Astrocyte (in vitro differentiated cells and primary cell): ENCODE data around the gene CRTC1.

Source experiments
- EZH2 ChIP-seq: IDR thresholded peaks from 2 replicates; pipeline ENCODE4 v1.6.1; 2012; ENCODE audit warnings: mild to moderate bottlenecking, low read length, inconsistent platforms; ENCODE audit not compliant: insufficient read depth
- TF ChIP-seq, protein P1 (sequence below): IDR thresholded peaks from 2 replicates; pipeline ENCODE4 v1.5.1; 2011; ENCODE audit warnings: low read depth, mild to moderate bottlenecking, inconsistent platforms, low read length, moderate library complexity; ENCODE audit not compliant: insufficient read depth

DNA sequence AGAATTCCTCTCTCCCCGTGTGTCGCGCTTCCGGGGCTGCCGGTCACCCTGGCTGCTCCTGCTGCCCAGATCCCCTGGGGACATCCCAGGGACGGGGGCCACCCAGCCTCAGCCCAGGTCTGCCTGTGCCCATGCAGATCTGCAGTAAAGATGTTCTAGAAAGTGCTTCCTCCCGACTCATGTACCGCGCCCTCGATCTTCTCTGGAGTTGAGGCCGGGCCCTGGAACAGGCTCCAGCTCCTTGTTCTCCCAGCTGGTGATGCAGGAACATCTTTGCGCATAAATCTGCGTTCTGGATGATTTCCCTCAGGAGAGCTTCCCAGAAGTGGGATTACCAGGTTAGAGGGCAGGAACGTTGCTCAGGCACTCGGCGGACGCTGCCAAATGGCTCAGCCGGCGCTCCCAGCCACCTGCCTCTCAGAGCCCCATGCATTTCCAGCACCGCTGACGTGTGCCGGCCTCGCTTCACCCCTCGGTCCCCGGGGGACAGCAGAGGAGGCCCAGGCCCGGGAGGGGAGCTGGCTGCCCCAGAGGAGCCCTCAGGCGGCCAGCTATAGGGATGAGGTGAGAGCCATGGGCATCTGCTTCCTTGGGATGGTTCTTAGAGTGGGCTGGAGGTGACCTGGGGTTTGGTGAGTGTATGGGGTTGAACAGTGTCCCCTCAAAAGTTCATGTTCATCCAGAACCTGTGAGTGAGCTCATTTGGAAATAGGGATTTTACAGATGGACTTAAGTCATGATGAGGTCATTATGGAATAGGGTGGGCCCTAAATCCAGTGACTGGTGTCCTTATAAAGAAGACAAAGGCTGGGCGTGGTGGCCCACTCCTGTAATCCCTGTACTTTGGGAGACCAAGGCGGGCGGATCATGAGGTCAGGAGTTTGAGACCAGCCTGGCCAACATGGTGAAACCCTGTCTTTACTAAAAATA lies 42.6 kb downstream of the CRTC1 start:
- TF ChIP-seq, protein P1, sequence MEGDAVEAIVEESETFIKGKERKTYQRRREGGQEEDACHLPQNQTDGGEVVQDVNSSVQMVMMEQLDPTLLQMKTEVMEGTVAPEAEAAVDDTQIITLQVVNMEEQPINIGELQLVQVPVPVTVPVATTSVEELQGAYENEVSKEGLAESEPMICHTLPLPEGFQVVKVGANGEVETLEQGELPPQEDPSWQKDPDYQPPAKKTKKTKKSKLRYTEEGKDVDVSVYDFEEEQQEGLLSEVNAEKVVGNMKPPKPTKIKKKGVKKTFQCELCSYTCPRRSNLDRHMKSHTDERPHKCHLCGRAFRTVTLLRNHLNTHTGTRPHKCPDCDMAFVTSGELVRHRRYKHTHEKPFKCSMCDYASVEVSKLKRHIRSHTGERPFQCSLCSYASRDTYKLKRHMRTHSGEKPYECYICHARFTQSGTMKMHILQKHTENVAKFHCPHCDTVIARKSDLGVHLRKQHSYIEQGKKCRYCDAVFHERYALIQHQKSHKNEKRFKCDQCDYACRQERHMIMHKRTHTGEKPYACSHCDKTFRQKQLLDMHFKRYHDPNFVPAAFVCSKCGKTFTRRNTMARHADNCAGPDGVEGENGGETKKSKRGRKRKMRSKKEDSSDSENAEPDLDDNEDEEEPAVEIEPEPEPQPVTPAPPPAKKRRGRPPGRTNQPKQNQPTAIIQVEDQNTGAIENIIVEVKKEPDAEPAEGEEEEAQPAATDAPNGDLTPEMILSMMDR: no peak
- no peak for TF ChIP-seq EZH2
